HEK293 (cell line): ENCODE results near the gene NAP1L1.

Source experiments
- AEBP2 ChIP-seq: fragments of 450-650 bp; formaldehyde crosslinking; IDR thresholded peaks from 2 replicates; pipeline ENCODE4 v1.5.1; 2016; ENCODE audit warnings: missing biosample characterization, missing genetic modification characterization, borderline replicate concordance
- GFI1B ChIP-seq: fragments of 450-650 bp; formaldehyde crosslinking; IDR thresholded peaks from 2 replicates; pipeline ENCODE4 v1.5.1; 2016; ENCODE audit warnings: missing biosample characterization, missing genetic modification characterization
- HOXC10 ChIP-seq: sonication (generic); formaldehyde crosslinking; IDR thresholded peaks from 2 replicates; pipeline ENCODE4 v1.8.1; 2023; ENCODE audit warnings: mild to moderate bottlenecking, missing genetic modification reagents
- KLF16 ChIP-seq: fragments of 450-650 bp; formaldehyde crosslinking; IDR thresholded peaks from 2 replicates; pipeline ENCODE4 v1.5.1; 2017; ENCODE audit warnings: missing biosample characterization, missing genetic modification characterization
- MYNN ChIP-seq: fragments of 450-650 bp; formaldehyde crosslinking; IDR thresholded peaks from 2 replicates; pipeline ENCODE4 v1.5.1; 2016; ENCODE audit warnings: missing biosample characterization, missing genetic modification characterization, borderline replicate concordance
- REST ChIP-seq: fragments of 450-650 bp; formaldehyde crosslinking; IDR thresholded peaks from 2 replicates; pipeline ENCODE4 v1.5.1; 2016; ENCODE audit warnings: missing biosample characterization, missing genetic modification characterization
- SALL2 ChIP-seq: fragments of 450-650 bp; formaldehyde crosslinking; IDR thresholded peaks from 2 replicates; pipeline ENCODE4 v1.5.0; 2017; ENCODE audit warnings: missing biosample characterization, mild to moderate bottlenecking, missing genetic modification characterization, borderline replicate concordance
- SCRT2 ChIP-seq: fragments of 450-650 bp; formaldehyde crosslinking; IDR thresholded peaks from 2 replicates; pipeline ENCODE4 v1.5.1; 2016; ENCODE audit warnings: missing biosample characterization, missing genetic modification characterization
- ZBTB11 ChIP-seq: fragments of 450-650 bp; formaldehyde crosslinking; conservative IDR thresholded peaks from 2 replicates; pipeline ENCODE4 v1.5.1; 2016; ENCODE audit warnings: low read depth, missing biosample characterization, missing genetic modification characterization
- ZBTB21 ChIP-seq: fragments of 450-650 bp; formaldehyde crosslinking; IDR thresholded peaks from 2 replicates; pipeline ENCODE4 v1.5.1; 2017; ENCODE audit warnings: missing biosample characterization, missing genetic modification characterization
- ZBTB49 ChIP-seq: fragments of 450-650 bp; formaldehyde crosslinking; IDR thresholded peaks from 2 replicates; pipeline ENCODE4 v1.5.1; 2016; ENCODE audit warnings: missing biosample characterization, missing genetic modification characterization, low read depth
- ZFP69B ChIP-seq: fragments of 450-650 bp; formaldehyde crosslinking; IDR thresholded peaks from 2 replicates; pipeline ENCODE4 v1.5.1; 2016; ENCODE audit warnings: missing biosample characterization, missing genetic modification characterization
- ZNF146 ChIP-seq: fragments of 450-650 bp; formaldehyde crosslinking; IDR thresholded peaks from 2 replicates; pipeline ENCODE4 v1.5.1; 2016; ENCODE audit warnings: missing biosample characterization, missing genetic modification characterization
- ZNF184 ChIP-seq: fragments of 450-650 bp; IDR thresholded peaks from 2 replicates; pipeline ENCODE4 v1.5.1; 2018; ENCODE audit warnings: missing biosample characterization, mild to moderate bottlenecking, missing genetic modification characterization
- ZNF214 ChIP-seq: fragments of 450-650 bp; formaldehyde crosslinking; IDR thresholded peaks from 2 replicates; pipeline ENCODE4 v1.5.1; 2017; ENCODE audit warnings: missing biosample characterization, mild to moderate bottlenecking, missing genetic modification characterization, borderline replicate concordance
- ZNF223 ChIP-seq: fragments of 450-650 bp; formaldehyde crosslinking; IDR thresholded peaks from 2 replicates; pipeline ENCODE4 v1.5.1; 2016; ENCODE audit warnings: missing biosample characterization, missing genetic modification characterization
- ZNF274 ChIP-seq, 2 experiments: fragments of 200-500 bp in 1 of 2; fragments of 450-650 bp in 1 of 2; sonication (Bioruptor generic) in 1 of 2; formaldehyde crosslinking in 1 of 2; IDR thresholded peaks; 2 replicates each; pipeline versions ENCODE4 v1.5.1 to v1.6.1; 2014 to 2016; ENCODE audit warnings: borderline replicate concordance in 1 of 2, inconsistent platforms in 1 of 2, low read length in 1 of 2, missing biosample characterization in 1 of 2, missing genetic modification characterization in 1 of 2
- ZNF354C ChIP-seq: fragments of 450-650 bp; formaldehyde crosslinking; IDR thresholded peaks from 2 replicates; pipeline ENCODE4 v1.5.1; 2016; ENCODE audit warnings: missing biosample characterization, missing genetic modification characterization, low read depth, borderline replicate concordance
- ZNF404 ChIP-seq: fragments of 450-650 bp; formaldehyde crosslinking; IDR thresholded peaks from 2 replicates; pipeline ENCODE4 v1.5.1; 2017; ENCODE audit warnings: missing biosample characterization, missing genetic modification characterization
- ZNF585B ChIP-seq: fragments of 450-650 bp; formaldehyde crosslinking; IDR thresholded peaks from 2 replicates; pipeline ENCODE4 v1.5.1; 2016; ENCODE audit warnings: missing biosample characterization, missing genetic modification characterization
- ZNF660 ChIP-seq: fragments of 450-650 bp; IDR thresholded peaks from 2 replicates; pipeline ENCODE4 v1.5.1; 2018; ENCODE audit warnings: missing biosample characterization, mild to moderate bottlenecking, missing genetic modification characterization
- ZNF664 ChIP-seq: fragments of 450-650 bp; formaldehyde crosslinking; IDR thresholded peaks from 2 replicates; pipeline ENCODE4 v1.5.1; 2016; ENCODE audit warnings: missing biosample characterization, missing genetic modification characterization
- ZNF677 ChIP-seq: fragments of 450-650 bp; IDR thresholded peaks from 2 replicates; pipeline ENCODE4 v1.5.0; 2018; ENCODE audit warnings: missing biosample characterization, mild to moderate bottlenecking, missing genetic modification characterization, moderate library complexity
- ZNF768 ChIP-seq: fragments of 450-650 bp; formaldehyde crosslinking; IDR thresholded peaks from 2 replicates; pipeline ENCODE4 v1.5.1; 2018; ENCODE audit warnings: missing biosample characterization, mild to moderate bottlenecking, missing genetic modification characterization
- TF ChIP-seq, protein P1 (sequence below): fragments of 450-650 bp; formaldehyde crosslinking; IDR thresholded peaks from 2 replicates; pipeline ENCODE4 v1.5.1; 2016; ENCODE audit warnings: missing biosample characterization, missing genetic modification characterization

The NAP1L1 gene

GRCh38 chr12:76083904-76084862, at the start of gene NAP1L1 (continued):
- no peak; the same call in 1 of the 2 replicates for TF ChIP-seq KLF16 (tag by site-specific recombination)
- TF ChIP-seq ZNF677 (tag by site-specific recombination) = no peak
- TF ChIP-seq ZBTB49 (tag by site-specific recombination) = no peak
- no peak for TF ChIP-seq SCRT2 (tag by site-specific recombination)
- no peak for TF ChIP-seq ZBTB21
- no peak for TF ChIP-seq AEBP2
- TF ChIP-seq ZNF664 (tag by site-specific recombination) = no peak
- TF ChIP-seq ZBTB11 (tag by site-specific recombination) = no peak
- TF ChIP-seq MYNN (tag by site-specific recombination) = peak; percentile 95
- TF ChIP-seq ZFP69B (tag by site-specific recombination) = no peak
- no peak for TF ChIP-seq ZNF146 (tag by site-specific recombination)
- no peak for TF ChIP-seq SALL2 (tag by site-specific recombination)
- no peak for TF ChIP-seq ZNF768 (tag by site-specific recombination)
- no peak for TF ChIP-seq ZNF184 (tag by site-specific recombination)
- 0 out of 2 replicates have a peak, but pooled peaks have one; percentile 4 for TF ChIP-seq ZNF585B
- no peak for TF ChIP-seq HOXC10 (CRISPR knock-in tag)
- TF ChIP-seq, protein P1, sequence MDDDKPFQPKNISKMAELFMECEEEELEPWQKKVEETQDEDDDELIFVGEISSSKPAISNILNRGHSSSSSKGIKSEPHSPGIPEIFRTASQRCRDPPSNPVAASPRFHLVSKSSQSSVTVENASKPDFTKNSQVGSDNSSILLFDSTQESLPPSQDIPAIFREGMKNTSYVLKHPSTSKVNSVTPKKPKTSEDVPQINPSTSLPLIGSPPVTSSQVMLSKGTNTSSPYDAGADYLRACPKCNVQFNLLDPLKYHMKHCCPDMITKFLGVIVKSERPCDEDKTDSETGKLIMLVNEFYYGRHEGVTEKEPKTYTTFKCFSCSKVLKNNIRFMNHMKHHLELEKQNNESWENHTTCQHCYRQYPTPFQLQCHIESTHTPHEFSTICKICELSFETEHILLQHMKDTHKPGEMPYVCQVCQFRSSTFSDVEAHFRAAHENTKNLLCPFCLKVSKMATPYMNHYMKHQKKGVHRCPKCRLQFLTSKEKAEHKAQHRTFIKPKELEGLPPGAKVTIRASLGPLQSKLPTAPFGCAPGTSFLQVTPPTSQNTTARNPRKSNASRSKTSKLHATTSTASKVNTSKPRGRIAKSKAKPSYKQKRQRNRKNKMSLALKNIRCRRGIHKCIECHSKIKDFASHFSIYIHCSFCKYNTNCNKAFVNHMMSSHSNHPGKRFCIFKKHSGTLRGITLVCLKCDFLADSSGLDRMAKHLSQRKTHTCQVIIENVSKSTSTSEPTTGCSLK (tag by site-specific recombination) = no peak
- no peak for TF ChIP-seq ZNF404 (tag by site-specific recombination)
- no peak for TF ChIP-seq GFI1B (tag by site-specific recombination)
- TF ChIP-seq ZNF214 (tag by site-specific recombination) = no peak
- no peak; the same call in none of the 2 replicates for TF ChIP-seq ZNF660 (tag by site-specific recombination)
- TF ChIP-seq REST (tag by site-specific recombination) = no peak
- no peak for TF ChIP-seq ZNF274 (IDR thresholded peaks at IDR 0.05; ENCODE audit: low read length)
- TF ChIP-seq ZNF274 (tag by site-specific recombination; IDR thresholded peaks at IDR 0.05; ENCODE audit: borderline replicate concordance) = no peak
- TF ChIP-seq ZNF354C (tag by site-specific recombination) = no peak
- no peak for TF ChIP-seq ZNF223 (tag by site-specific recombination)
